ENCODE data around the gene PRKAG2. TPM values are rescaled to one million over a fixed set of nuclear protein-coding genes. Genes with fewer than 3 reads are reported as not detected.

PRKAG2 gene
- total and polyA plus RNA-seq, 2 of the 8 experiments (the other 6 are each of a cell fraction or from before 2014, with no cell fraction given), result 7.5 to 18.1 TPM

DNA sequence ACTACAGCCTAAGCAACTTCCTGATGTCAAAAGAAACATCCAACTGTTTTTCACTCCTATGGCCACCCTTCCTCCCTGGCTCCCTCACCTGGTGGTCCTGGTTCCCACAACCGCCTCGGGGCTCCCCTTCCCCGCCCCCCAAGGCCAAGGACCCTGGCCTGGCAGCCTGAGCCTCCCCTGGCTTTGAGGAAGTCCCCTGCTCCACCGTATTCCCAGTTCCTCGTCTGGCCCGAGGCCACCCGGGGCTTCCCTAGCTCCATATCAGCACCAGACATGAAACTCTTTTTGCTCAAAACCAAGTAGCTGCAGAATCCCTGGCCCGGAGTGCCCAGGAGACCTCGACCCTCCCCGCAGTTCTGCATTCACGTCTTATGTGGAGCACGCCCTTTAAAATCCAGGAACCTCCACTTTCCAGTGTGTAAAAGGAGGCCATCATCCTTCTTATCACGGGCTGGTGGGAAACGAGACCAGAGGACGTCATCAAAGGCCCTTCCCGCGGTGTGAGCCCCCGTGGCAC, 82.9 kb downstream of the PRKAG2 start:
- WGBS, 2 experiments (ENCODE audit: extremely low coverage in 1 of 2, insufficient coverage in 1 of 2, insufficient read length in 1 of 2, insufficient replicate concordance in 2 of 2, low coverage in 1 of 2, low lambda C conversion rate in 2 of 2, missing lambda C conversion rate in 1 of 2), result 86% methylated on average over 18 of the region's 18 CpGs; no CpG with 5 or more reads in 1 of the 2 experiments
- POLR2A ChIA-PET (ENCODE audit: partially characterized antibody), result no interaction called here
- TF ChIP-seq RAD21 (IDR thresholded peaks at IDR 0.05 in 1 of 2, conservative IDR thresholded peaks at IDR 0.05 in 1 of 2; ENCODE audit: low read depth in 2 of 2, low read length in 2 of 2) (no peak), SUZ12 (IDR thresholded peaks at IDR 0.05; ENCODE audit: low read length) (no peak), KDM1A (IDR thresholded peaks at IDR 0.05; ENCODE audit: borderline replicate concordance, low read length) (no peak), PHF8 (conservative IDR thresholded peaks at IDR 0.05; ENCODE audit: low read depth, low read length) (no peak), GABPA (IDR thresholded peaks at IDR 0.05; ENCODE audit: borderline replicate concordance, insufficient read depth, low read length) (no peak), YY1 (IDR thresholded peaks at IDR 0.05; ENCODE audit: low read depth, low read length) (no peak), HDAC6 (IDR thresholded peaks at IDR 0.05; ENCODE audit: low read depth, low read length) (no peak), SAP30 (IDR thresholded peaks at IDR 0.05; ENCODE audit: insufficient read depth, insufficient replicate concordance, low read length) (no peak), CTBP2 (IDR thresholded peaks at IDR 0.05; ENCODE audit: borderline replicate concordance, insufficient read depth, insufficient read length, low read length) (no peak), TAF1 (IDR thresholded peaks at IDR 0.05; ENCODE audit: low read depth, low read length) (no peak), HDAC2 (IDR thresholded peaks at IDR 0.05; ENCODE audit: borderline replicate concordance in 1 of 2, low read depth in 2 of 2, low read length in 2 of 2) (no peak), RXRA (IDR thresholded peaks at IDR 0.05; ENCODE audit: insufficient read depth, low read depth, low read length) (no peak), ASH2L (IDR thresholded peaks at IDR 0.05; ENCODE audit: low read length) (no peak)

More for the DNA sequence above, 82.9 kb downstream of the PRKAG2 start:
- H2BK20ac ChIP-seq (ENCODE audit: low read length), result no peak overlapping the region
- no peak overlapping the region for H2AFZ ChIP-seq (ENCODE audit: low read length)
- CTCF ChIA-PET (ENCODE audit: partially characterized antibody), result interaction anchor here (0.9 to 7.8 kb wide), 7 partner anchors 9 to 137 kb away, joined by 3 to 57 read pairs (median 3); no protein-coding TSS in a partner anchor
- no peak overlapping the region for H3K4me2 ChIP-seq (ENCODE audit: insufficient read depth in 1 of 2, low read depth in 2 of 2, low read length in 2 of 2)
- H2AK5ac ChIP-seq (ENCODE audit: low read depth, low read length), result no peak overlapping the region
- H3K27ac ChIP-seq (ENCODE audit: low read depth, low read length), result no peak overlapping the region
- H4K8ac ChIP-seq (ENCODE audit: extremely low read depth, insufficient read depth, low read length), result no peak overlapping the region
- no peak for FAIRE-seq
- H3K79me1 ChIP-seq (ENCODE audit: low read depth, low read length), result no peaks in the 10 kb centered on the region
- no peaks in the 10 kb centered on the region for H3K23me2 ChIP-seq (ENCODE audit: low read depth, low read length)
- H3K18ac ChIP-seq (ENCODE audit: extremely low read depth, low read length), result peak overlapping the region; percentile 19; the same call in 1 of the 2 replicates
- no peaks in the 10 kb centered on the region for H3K27me3 ChIP-seq (replicated peaks in 1 of 4; ENCODE audit: control insufficient read depth in 3 of 4, extremely low read depth in 1 of 4, insufficient read depth in 3 of 4, low read length in 3 of 4)
- H3K4me3 ChIP-seq (ENCODE audit: extremely low read depth in 1 of 4, insufficient read depth in 2 of 4, low read depth in 3 of 4, low read length in 4 of 4), result no peak overlapping the region
- H3K9me3 ChIP-seq (ENCODE audit: insufficient read depth in 2 of 2, low read depth in 1 of 2, low read length in 1 of 2), result no peaks in the 10 kb centered on the region
- no peaks in the 10 kb centered on the region for H4K20me1 ChIP-seq (replicated peaks in 1 of 2; ENCODE audit: control insufficient read depth in 1 of 2, insufficient read depth in 2 of 2, low read length in 2 of 2)
- H3K79me2 ChIP-seq (ENCODE audit: control insufficient read depth in 1 of 2, insufficient read depth in 2 of 2, low read length in 2 of 2), result no peaks in the 10 kb centered on the region
- H3K14ac ChIP-seq (ENCODE audit: insufficient read length), result no peak overlapping the region
- H4K91ac ChIP-seq (replicated peaks; ENCODE audit: insufficient read length, low read length), result no peak overlapping the region
- no peak overlapping the region for H4K5ac ChIP-seq (ENCODE audit: insufficient read length, low read depth, low read length)
- peak overlapping the region; percentile 41 for H3K4ac ChIP-seq (replicated peaks; ENCODE audit: insufficient read length, low read depth, low read length)
- H3K36me3 ChIP-seq (ENCODE audit: control insufficient read depth in 2 of 4, insufficient read depth in 4 of 4, low read length in 3 of 4), result no peaks in the 10 kb centered on the region
- no peak overlapping the region; the same call in 1 of the 2 replicates for H2BK15ac ChIP-seq (ENCODE audit: low read length)
- DNase-seq (ENCODE audit: low read depth in 1 of 2, low spot score in 2 of 2), result no peak
- H2BK12ac ChIP-seq (ENCODE audit: low read depth, low read length), result no peak overlapping the region
- no peak overlapping the region for H2BK120ac ChIP-seq (replicated peaks; ENCODE audit: low read depth, low read length)
- no peak overlapping the region for H3K9ac ChIP-seq (replicated peaks in 1 of 4; ENCODE audit: extremely low read depth in 1 of 4, low read depth in 3 of 4, low read length in 3 of 4)
- peaks cover 0 to 10% (median 6%) of the 10 kb centered on the region in 4 experiments; a peak in 3 of 7 replicates for H3K4me1 ChIP-seq (replicated peaks in 1 of 4; ENCODE audit: control insufficient read depth in 3 of 4, insufficient read depth in 4 of 4, low read length in 3 of 4)
- H2BK5ac ChIP-seq (ENCODE audit: low read depth, low read length), result no peak overlapping the region; the same call in 1 of the 2 replicates
- H3K56ac ChIP-seq (replicated peaks; ENCODE audit: insufficient read length, low read depth, low read length), result no peak overlapping the region
- H3K23ac ChIP-seq (ENCODE audit: insufficient read length), result no peak overlapping the region

All from H1 (cell line).